PFSK-1 (cell line): ENCODE data around the gene FA2H.

ENCODE experiments used
- FOXP2 ChIP-seq: optimal IDR thresholded peaks from 2 replicates; pipeline ENCODE3; 2011; ENCODE audit warnings: borderline replicate concordance, control low read depth, inconsistent platforms; ENCODE audit not compliant: insufficient read depth; ENCODE audit errors: extremely low read length, extremely low read depth
- POLR2AphosphoS5 ChIP-seq: IDR thresholded peaks from 2 replicates; pipeline ENCODE4 v1.6.1; 2012; ENCODE audit warnings: low read depth, mild to moderate bottlenecking, control low read depth, low read length, moderate library complexity
- SIN3A ChIP-seq: IDR thresholded peaks from 2 replicates; pipeline ENCODE4 v1.6.1; 2012; ENCODE audit warnings: mild to moderate bottlenecking, low read length, moderate library complexity, borderline replicate concordance; ENCODE audit not compliant: insufficient read depth
- TAF1 ChIP-seq: IDR thresholded peaks from 2 replicates; pipeline ENCODE4 v1.6.1; 2012; ENCODE audit warnings: low read length, control low read depth, borderline replicate concordance; ENCODE audit not compliant: insufficient read depth
- TF ChIP-seq, protein P1 (sequence below), 2 experiments: IDR thresholded peaks; 2 replicates each; pipeline versions ENCODE4 v1.6.1 to v1.8.0; 2011 to 2012; ENCODE audit warnings: low read depth in 2 of 2, low read length in 2 of 2, control low read depth in 1 of 2, inconsistent platforms in 1 of 2, mild to moderate bottlenecking in 1 of 2, moderate library complexity in 1 of 2; ENCODE audit not compliant: insufficient read depth in 1 of 2

FA2H gene

DNA sequence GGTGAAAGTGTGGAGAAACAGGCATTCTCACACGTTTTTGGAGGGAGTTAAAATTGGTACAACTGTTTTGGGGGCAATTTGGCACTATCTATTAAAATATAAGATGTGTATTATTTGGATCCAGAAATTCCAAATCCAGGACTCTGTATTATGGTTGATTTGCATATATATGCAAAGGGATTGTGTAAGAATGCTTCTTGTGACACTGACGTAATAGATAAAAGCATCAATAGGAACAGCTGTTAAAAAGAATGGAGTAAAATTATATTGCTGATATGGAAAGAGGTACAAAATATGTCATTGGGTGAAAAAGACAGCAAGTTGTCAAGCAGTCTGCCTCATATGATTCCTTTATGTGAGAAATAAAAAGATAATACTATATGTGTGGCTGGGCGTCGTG is 17.3 kb downstream of the FA2H start:
- TF ChIP-seq, protein P1, sequence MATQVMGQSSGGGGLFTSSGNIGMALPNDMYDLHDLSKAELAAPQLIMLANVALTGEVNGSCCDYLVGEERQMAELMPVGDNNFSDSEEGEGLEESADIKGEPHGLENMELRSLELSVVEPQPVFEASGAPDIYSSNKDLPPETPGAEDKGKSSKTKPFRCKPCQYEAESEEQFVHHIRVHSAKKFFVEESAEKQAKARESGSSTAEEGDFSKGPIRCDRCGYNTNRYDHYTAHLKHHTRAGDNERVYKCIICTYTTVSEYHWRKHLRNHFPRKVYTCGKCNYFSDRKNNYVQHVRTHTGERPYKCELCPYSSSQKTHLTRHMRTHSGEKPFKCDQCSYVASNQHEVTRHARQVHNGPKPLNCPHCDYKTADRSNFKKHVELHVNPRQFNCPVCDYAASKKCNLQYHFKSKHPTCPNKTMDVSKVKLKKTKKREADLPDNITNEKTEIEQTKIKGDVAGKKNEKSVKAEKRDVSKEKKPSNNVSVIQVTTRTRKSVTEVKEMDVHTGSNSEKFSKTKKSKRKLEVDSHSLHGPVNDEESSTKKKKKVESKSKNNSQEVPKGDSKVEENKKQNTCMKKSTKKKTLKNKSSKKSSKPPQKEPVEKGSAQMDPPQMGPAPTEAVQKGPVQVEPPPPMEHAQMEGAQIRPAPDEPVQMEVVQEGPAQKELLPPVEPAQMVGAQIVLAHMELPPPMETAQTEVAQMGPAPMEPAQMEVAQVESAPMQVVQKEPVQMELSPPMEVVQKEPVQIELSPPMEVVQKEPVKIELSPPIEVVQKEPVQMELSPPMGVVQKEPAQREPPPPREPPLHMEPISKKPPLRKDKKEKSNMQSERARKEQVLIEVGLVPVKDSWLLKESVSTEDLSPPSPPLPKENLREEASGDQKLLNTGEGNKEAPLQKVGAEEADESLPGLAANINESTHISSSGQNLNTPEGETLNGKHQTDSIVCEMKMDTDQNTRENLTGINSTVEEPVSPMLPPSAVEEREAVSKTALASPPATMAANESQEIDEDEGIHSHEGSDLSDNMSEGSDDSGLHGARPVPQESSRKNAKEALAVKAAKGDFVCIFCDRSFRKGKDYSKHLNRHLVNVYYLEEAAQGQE (IDR thresholded peaks at IDR 0.05; ENCODE audit: insufficient read depth in 1 of 2, low read depth in 2 of 2, low read length in 2 of 2), result no peak
- TF ChIP-seq FOXP2, result no peak
- no peak for TF ChIP-seq POLR2AphosphoS5

DNA sequence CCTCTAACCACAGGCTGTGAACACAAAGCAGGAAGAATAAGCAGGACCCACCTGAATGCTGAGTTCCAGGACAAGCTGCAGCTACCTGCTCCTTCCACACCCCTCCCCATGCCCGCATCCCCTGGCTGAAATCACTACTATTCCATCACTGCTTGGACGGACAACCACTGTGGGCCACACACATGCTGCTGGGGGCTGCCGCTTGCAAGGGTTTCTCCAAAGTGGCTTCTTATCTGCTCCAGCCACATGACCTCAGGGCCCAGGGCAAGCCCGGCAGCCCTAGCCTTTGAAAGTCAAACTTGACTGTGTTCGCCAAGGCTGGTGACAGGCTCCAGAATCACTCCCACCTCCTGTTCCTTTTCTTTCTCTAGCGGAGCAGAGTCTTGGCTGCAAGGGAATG is 18.4 kb downstream of the FA2H start:
- TF ChIP-seq TAF1, result no peak
- no peak for TF ChIP-seq POLR2AphosphoS5
- no peak for TF ChIP-seq FOXP2
- no peak for TF ChIP-seq SIN3A
- TF ChIP-seq, protein P1 (IDR thresholded peaks at IDR 0.05; ENCODE audit: insufficient read depth in 1 of 2, low read depth in 2 of 2, low read length in 2 of 2), result no peak

DNA sequence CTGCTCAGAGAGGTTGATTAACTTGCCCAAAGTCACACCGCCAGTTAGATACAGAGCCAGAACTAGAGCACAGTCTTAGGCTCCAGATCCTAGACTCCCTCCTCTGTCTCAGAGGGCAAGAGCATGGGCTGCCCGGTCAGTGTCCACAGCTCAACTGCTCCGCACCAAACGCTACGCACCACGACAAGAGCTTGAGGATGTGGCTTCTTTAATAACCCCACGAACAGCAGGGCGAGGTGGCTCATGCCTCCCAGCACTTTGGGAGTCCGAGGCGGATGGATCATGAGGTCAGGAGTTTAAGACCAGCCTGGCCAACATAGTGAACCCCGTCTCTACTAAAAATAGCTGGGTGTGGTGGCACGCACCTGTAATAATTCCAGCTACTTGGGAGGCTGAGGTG is 21.4 kb downstream of the FA2H start:
- TF ChIP-seq TAF1 (no peak), SIN3A (no peak), FOXP2 (no peak), POLR2AphosphoS5 (no peak)
- TF ChIP-seq, protein P1 (IDR thresholded peaks at IDR 0.05; ENCODE audit: insufficient read depth in 1 of 2, low read depth in 2 of 2, low read length in 2 of 2), result no peak

DNA sequence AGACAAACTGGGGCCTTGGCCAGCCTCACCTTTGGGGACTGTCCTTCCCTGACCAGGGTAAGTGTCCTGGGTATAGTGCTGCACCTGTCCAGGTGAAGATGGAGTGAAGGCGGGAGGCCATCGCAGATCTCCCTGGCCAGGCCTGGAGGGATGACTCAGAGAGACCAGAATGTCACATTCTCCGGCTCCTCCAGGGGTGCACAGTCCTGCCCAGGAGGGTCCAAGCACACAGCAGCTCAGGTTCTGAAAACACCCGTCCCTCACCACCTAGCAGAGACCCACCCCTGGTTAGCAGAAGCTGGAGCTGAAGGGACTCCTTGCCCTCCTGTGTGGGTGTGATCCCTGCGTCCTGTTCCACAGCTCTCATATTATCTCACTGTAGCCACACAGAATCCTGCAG is 21.9 kb downstream of the FA2H start:
- no peak for TF ChIP-seq SIN3A
- no peak for TF ChIP-seq FOXP2
- TF ChIP-seq, protein P1 (IDR thresholded peaks at IDR 0.05; ENCODE audit: insufficient read depth in 1 of 2, low read depth in 2 of 2, low read length in 2 of 2), result no peak
- TF ChIP-seq TAF1, result no peak
- TF ChIP-seq POLR2AphosphoS5, result no peak

DNA sequence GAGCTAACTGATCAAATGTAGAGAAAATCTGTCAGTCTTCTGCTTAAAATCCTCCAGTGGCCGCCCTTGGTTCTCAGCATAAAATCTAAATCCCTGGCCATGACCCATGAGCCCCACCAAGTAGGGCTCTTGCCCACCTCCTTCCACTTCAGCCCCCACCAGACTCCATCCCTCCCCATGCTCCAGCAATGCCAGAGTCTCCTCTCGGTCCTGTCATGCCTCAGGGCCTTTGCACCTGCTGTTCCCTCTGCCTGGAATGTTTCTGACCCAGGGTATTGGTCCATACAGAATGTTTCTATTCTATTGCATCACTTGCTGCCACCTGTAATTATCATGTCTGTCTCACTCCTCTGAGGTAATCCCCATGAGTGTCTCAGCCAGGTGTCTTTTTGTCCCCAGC is 22.4 kb downstream of the FA2H start:
- TF ChIP-seq TAF1 (no peak), FOXP2 (no peak), SIN3A (no peak), POLR2AphosphoS5 (no peak)
- TF ChIP-seq, protein P1 (IDR thresholded peaks at IDR 0.05; ENCODE audit: insufficient read depth in 1 of 2, low read depth in 2 of 2, low read length in 2 of 2), result no peak
